Measurements from ENCODE around the gene DGKZ.

Gene DGKZ

GRCh38 chr11:46414879-46415278 is 67.6 kb downstream of the DGKZ start:
- TF ChIP-seq CTCF (IDR thresholded peaks at IDR 0.05; ENCODE audit: low read length), result no peak
- TF ChIP-seq EZH2phosphoT487 (IDR thresholded peaks at IDR 0.05; ENCODE audit: low read length), result no peak
- no peak for TF ChIP-seq EZH2 (optimal IDR thresholded peaks at IDR 0.05; ENCODE audit: low read depth, low read length)
- no peaks in the 10 kb centered on the region for H3K36me3 ChIP-seq (replicated peaks; ENCODE audit: insufficient read depth, low read length)
- H2AFZ ChIP-seq (ENCODE audit: low read length), result no peak overlapping the region
- no peaks in the 10 kb centered on the region for H3K27me3 ChIP-seq (replicated peaks; ENCODE audit: insufficient read depth, low read length)
- H3K4me1 ChIP-seq (ENCODE audit: low read length), result no peaks in the 10 kb centered on the region
- no peak for DNase-seq
- no peaks in the 10 kb centered on the region for H3K9me3 ChIP-seq (replicated peaks; ENCODE audit: insufficient read depth, low read length)
- no peaks in the 10 kb centered on the region for H4K20me1 ChIP-seq (ENCODE audit: insufficient read depth, low read length)
- H3K9me2 ChIP-seq (replicated peaks; ENCODE audit: insufficient read depth, low read length), result no peaks in the 10 kb centered on the region
- no peaks in the 10 kb centered on the region for H3K79me2 ChIP-seq (ENCODE audit: low read length)
- H3K4me3 ChIP-seq (ENCODE audit: low read length), result no peak overlapping the region
- H3K4me2 ChIP-seq (ENCODE audit: low read depth, low read length), result no peak overlapping the region
- no peak overlapping the region for H3K27ac ChIP-seq (ENCODE audit: low read length)
- no peaks in the 10 kb centered on the region for H3F3A ChIP-seq (ENCODE audit: insufficient read depth, low read length)
- H3K9ac ChIP-seq (ENCODE audit: low read length), result no peak overlapping the region

GRCh38 chr11:46417711-46418110 is 70.4 kb downstream of the DGKZ start:
- no peaks in the 10 kb centered on the region for H3K9me3 ChIP-seq (replicated peaks; ENCODE audit: insufficient read depth, low read length)
- no peak overlapping the region for H3K4me3 ChIP-seq (ENCODE audit: low read length)
- H3F3A ChIP-seq (ENCODE audit: insufficient read depth, low read length), result no peaks in the 10 kb centered on the region
- no peak overlapping the region for H3K27ac ChIP-seq (ENCODE audit: low read length)
- H3K4me1 ChIP-seq (ENCODE audit: low read length), result no peaks in the 10 kb centered on the region
- H4K20me1 ChIP-seq (ENCODE audit: insufficient read depth, low read length), result no peaks in the 10 kb centered on the region
- TF ChIP-seq EZH2 (optimal IDR thresholded peaks at IDR 0.05; ENCODE audit: low read depth, low read length) (no peak), EZH2phosphoT487 (IDR thresholded peaks at IDR 0.05; ENCODE audit: low read length) (no peak), CTCF (IDR thresholded peaks at IDR 0.05; ENCODE audit: low read length) (no peak)
- no peak for DNase-seq
- H3K9ac ChIP-seq (ENCODE audit: low read length), result no peak overlapping the region
- no peak overlapping the region for H2AFZ ChIP-seq (ENCODE audit: low read length)
- no peaks in the 10 kb centered on the region for H3K79me2 ChIP-seq (ENCODE audit: low read length)
- H3K4me2 ChIP-seq (ENCODE audit: low read depth, low read length), result no peak overlapping the region
- H3K9me2 ChIP-seq (replicated peaks; ENCODE audit: insufficient read depth, low read length), result no peaks in the 10 kb centered on the region
- H3K36me3 ChIP-seq (replicated peaks; ENCODE audit: insufficient read depth, low read length), result no peaks in the 10 kb centered on the region
- H3K27me3 ChIP-seq (replicated peaks; ENCODE audit: insufficient read depth, low read length), result no peaks in the 10 kb centered on the region

- H3K4me1 ChIP-seq (ENCODE audit: low read length), result no peaks in the 10 kb centered on the region
- H3K4me2 ChIP-seq (ENCODE audit: low read depth, low read length), result no peak overlapping the region
- no peaks in the 10 kb centered on the region for H3K36me3 ChIP-seq (replicated peaks; ENCODE audit: insufficient read depth, low read length)
- TF ChIP-seq EZH2 (optimal IDR thresholded peaks at IDR 0.05; ENCODE audit: low read depth, low read length) (no peak), CTCF (IDR thresholded peaks at IDR 0.05; ENCODE audit: low read length) (no peak), EZH2phosphoT487 (IDR thresholded peaks at IDR 0.05; ENCODE audit: low read length) (no peak)
- no peaks in the 10 kb centered on the region for H3K9me2 ChIP-seq (replicated peaks; ENCODE audit: insufficient read depth, low read length)
- no peaks in the 10 kb centered on the region for H3K79me2 ChIP-seq (ENCODE audit: low read length)
- H3K9ac ChIP-seq (ENCODE audit: low read length), result no peak overlapping the region
- H3F3A ChIP-seq (ENCODE audit: insufficient read depth, low read length), result no peaks in the 10 kb centered on the region
- no peaks in the 10 kb centered on the region for H3K27me3 ChIP-seq (replicated peaks; ENCODE audit: insufficient read depth, low read length)
- no peak overlapping the region for H3K4me3 ChIP-seq (ENCODE audit: low read length)
- no peak for DNase-seq
- H3K27ac ChIP-seq (ENCODE audit: low read length), result no peak overlapping the region
- H3K9me3 ChIP-seq (replicated peaks; ENCODE audit: insufficient read depth, low read length), result no peaks in the 10 kb centered on the region
- H2AFZ ChIP-seq (ENCODE audit: low read length), result no peak overlapping the region
- no peaks in the 10 kb centered on the region for H4K20me1 ChIP-seq (ENCODE audit: insufficient read depth, low read length)
Measured at GRCh38 chr11:46418751-46419150, 71.5 kb downstream of the DGKZ start.
